Neural crest cell (in vitro differentiated cells): ENCODE measurements around the gene NDUFV2. TPM values are rescaled to one million over a fixed set of nuclear protein-coding genes. Genes with fewer than 3 reads are reported as not detected.
A peak's percentile ranks its signal among the peaks of the same experiment; 100 is the strongest.

Source experiments
- DNase-seq: peaks from one replicate; pipeline ENCODE4 v3.0.0; 2021; ENCODE audit warnings: low read depth, mixed read lengths, low spot score
- H3K27ac Mint-ChIP-seq: one replicate; pipeline ENCODE4 v1.8.0; 2021; ENCODE audit warnings: mild to moderate bottlenecking, mixed read lengths; ENCODE audit not compliant: unreplicated experiment
- H3K27me3 Mint-ChIP-seq: 2 replicates; pipeline ENCODE4 v1.8.0; 2021; ENCODE audit warnings: low read depth, mild to moderate bottlenecking, mixed read lengths
- H3K36me3 Mint-ChIP-seq: 2 replicates; pipeline ENCODE4 v1.8.0; 2021; ENCODE audit warnings: low read depth, mild to moderate bottlenecking, mixed read lengths
- H3K4me1 Mint-ChIP-seq: 2 replicates; pipeline ENCODE4 v1.8.0; 2021; ENCODE audit warnings: mixed read lengths
- H3K4me3 Mint-ChIP-seq: one replicate; pipeline ENCODE4 v1.8.0; 2021; ENCODE audit warnings: mild to moderate bottlenecking, mixed read lengths
- H3K9me3 Mint-ChIP-seq: 2 replicates; pipeline ENCODE4 v1.8.0; 2021; ENCODE audit warnings: mixed read lengths
- CTCF ChIP-seq: fragments of 200-600 bp; sonication (generic); conservative IDR thresholded peaks from 2 replicates; pipeline ENCODE4 v1.5.0; 2021; ENCODE audit warnings: antibody characterized with exemption, mild to moderate bottlenecking
- total RNA-seq: library from RNA; stranded (reverse); gene quantifications from 2 replicates; pipeline ENCODE4 v1.2.1, GENCODE V29; 2021

The NDUFV2 gene
- total RNA-seq, 1 donor from 2014 or later: 144 TPM

- H3K4me1 Mint-ChIP-seq: peaks cover 61% of the 10 kb centered on the region
- TF ChIP-seq CTCF: no peak
- H3K4me3 Mint-ChIP-seq: peak overlapping the region; percentile 96
- no peaks in the 10 kb centered on the region for H3K9me3 Mint-ChIP-seq
- H3K36me3 Mint-ChIP-seq: peaks cover 3% of the 10 kb centered on the region
- peak overlapping the region; percentile 96 for H3K27ac Mint-ChIP-seq
- DNase-seq: no peak
- H3K27me3 Mint-ChIP-seq: peaks cover 4% of the 10 kb centered on the region
Measured at GRCh38 chr18:9103376-9103873, 926 bp downstream of the NDUFV2 start.

- Mint-ChIP-seq H3K9me3 (no peaks in the 10 kb centered on the region), H3K4me1 (peaks cover 68% of the 10 kb centered on the region), H3K36me3 (peaks cover 3% of the 10 kb centered on the region), H3K4me3 (peak overlapping the region; percentile 96), H3K27ac (peak overlapping the region; percentile 96), H3K27me3 (peaks cover 3% of the 10 kb centered on the region)
- no peak for TF ChIP-seq CTCF
- DNase-seq: no peak
Measured at GRCh38 chr18:9104244-9104901, 1.9 kb downstream of the NDUFV2 start.

DNA sequence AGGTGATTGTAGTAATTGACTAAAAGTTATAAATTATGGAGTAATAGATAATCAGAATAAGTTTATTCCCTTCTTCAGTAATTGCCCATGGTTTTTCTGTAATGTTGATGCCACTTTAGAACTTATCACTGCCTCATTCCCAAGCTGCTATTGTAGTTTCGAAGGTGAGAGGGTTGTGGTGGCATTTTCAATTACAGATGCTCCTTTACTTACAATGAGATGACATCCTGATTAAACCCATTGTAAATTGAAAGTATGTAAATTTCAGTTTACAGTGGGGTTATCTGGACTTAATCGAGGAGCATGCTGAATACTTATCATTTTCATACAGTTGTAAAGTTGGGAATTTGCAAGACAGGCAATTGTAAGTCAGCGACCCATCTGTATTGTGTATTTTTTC, 2.9 kb downstream of the NDUFV2 start:
- H3K27ac Mint-ChIP-seq: no peak overlapping the region
- no peak for TF ChIP-seq CTCF

DNA sequence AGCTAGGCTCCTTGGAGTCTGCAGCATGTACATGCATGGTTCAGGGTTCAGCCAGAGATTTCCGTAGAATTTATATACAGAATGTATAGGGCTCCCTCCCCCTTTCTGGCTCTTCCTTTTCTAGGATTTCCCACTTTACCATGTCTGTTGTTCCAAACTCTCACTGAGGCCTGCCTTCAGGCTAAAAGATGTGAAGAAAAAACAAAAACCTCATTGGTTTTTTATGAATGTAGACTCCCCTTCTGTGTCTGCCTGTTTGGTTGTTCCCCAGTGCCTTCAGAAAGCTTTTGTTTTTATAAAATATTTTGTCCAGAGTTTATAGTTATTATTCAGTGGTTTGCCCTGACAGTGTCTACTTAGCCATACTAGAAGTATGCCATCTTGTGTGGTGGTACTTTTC, 3.6 kb downstream of the NDUFV2 start:
- Mint-ChIP-seq H3K27me3 (no peaks in the 10 kb centered on the region), H3K4me1 (peaks cover 75% of the 10 kb centered on the region), H3K36me3 (peaks cover 3% of the 10 kb centered on the region), H3K27ac (no peak overlapping the region), H3K4me3 (peak overlapping the region; percentile 96), H3K9me3 (no peaks in the 10 kb centered on the region)
- no peak for TF ChIP-seq CTCF
- no peak for DNase-seq

More for the DNA sequence above, 2.9 kb downstream of the NDUFV2 start:
- Mint-ChIP-seq H3K27me3 (no peaks in the 10 kb centered on the region), H3K36me3 (peaks cover 3% of the 10 kb centered on the region), H3K4me1 (peaks cover 75% of the 10 kb centered on the region), H3K9me3 (no peaks in the 10 kb centered on the region), H3K4me3 (peak overlapping the region; percentile 96)
- DNase-seq: no peak

GRCh38 chr18:9106800-9107584, 4.5 kb downstream of the NDUFV2 start:
- H3K4me1 Mint-ChIP-seq: peaks cover 69% of the 10 kb centered on the region
- H3K36me3 Mint-ChIP-seq: peaks cover 3% of the 10 kb centered on the region
- H3K27me3 Mint-ChIP-seq: no peaks in the 10 kb centered on the region
- H3K27ac Mint-ChIP-seq: no peak overlapping the region
- H3K9me3 Mint-ChIP-seq: no peaks in the 10 kb centered on the region
- DNase-seq: no peak
- TF ChIP-seq CTCF: no peak
- H3K4me3 Mint-ChIP-seq: peak overlapping the region; percentile 96
